GM12891 (cell line): ENCODE measurements around the gene SRGAP1.

ENCODE experiments used
- PAX5 ChIP-seq: IDR thresholded peaks from 2 replicates; pipeline ENCODE4 v1.6.1; 2011; ENCODE audit warnings: low read length, moderate library complexity, mild to moderate bottlenecking; ENCODE audit not compliant: insufficient read depth, severe bottlenecking
- POLR2A ChIP-seq: IDR thresholded peaks from 2 replicates; pipeline ENCODE4 v1.6.1; 2011; ENCODE audit warnings: low read depth, low read length, control low read depth
- POLR2AphosphoS5 ChIP-seq: IDR thresholded peaks from 2 replicates; pipeline ENCODE4 v1.6.1; 2011; ENCODE audit warnings: low read depth, low read length, control low read depth
- POU2F2 ChIP-seq: IDR thresholded peaks from 2 replicates; pipeline ENCODE4 v1.6.1; 2011; ENCODE audit warnings: low read depth, mild to moderate bottlenecking, control low read depth, low read length, moderate library complexity
- SPI1 ChIP-seq: IDR thresholded peaks from 2 replicates; pipeline ENCODE4 v1.6.1; 2011; ENCODE audit warnings: low read depth, low read length, control low read depth
- TAF1 ChIP-seq: IDR thresholded peaks from 2 replicates; pipeline ENCODE4 v1.6.1; 2011; ENCODE audit warnings: low read depth, low read length, control low read depth

GRCh38 chr12:63917477-63917862 lies 73.0 kb downstream of the SRGAP1 start:
- no peak for TF ChIP-seq POLR2A
- TF ChIP-seq SPI1 = no peak
- no peak for TF ChIP-seq POLR2AphosphoS5
- no peak for TF ChIP-seq PAX5
- TF ChIP-seq TAF1 = no peak
- no peak for TF ChIP-seq POU2F2
